ENCODE measurements around the gene TSPAN4. TPM values are rescaled to one million over a fixed set of nuclear protein-coding genes. Genes with fewer than 3 reads are reported as not detected.

The TSPAN4 gene
- total and polyA plus RNA-seq, 9 of the 15 experiments (the other 6 are each of a cell fraction or from before 2014, with no cell fraction given) = 0.07 to 31.0 (median 15.7) TPM

DNA sequence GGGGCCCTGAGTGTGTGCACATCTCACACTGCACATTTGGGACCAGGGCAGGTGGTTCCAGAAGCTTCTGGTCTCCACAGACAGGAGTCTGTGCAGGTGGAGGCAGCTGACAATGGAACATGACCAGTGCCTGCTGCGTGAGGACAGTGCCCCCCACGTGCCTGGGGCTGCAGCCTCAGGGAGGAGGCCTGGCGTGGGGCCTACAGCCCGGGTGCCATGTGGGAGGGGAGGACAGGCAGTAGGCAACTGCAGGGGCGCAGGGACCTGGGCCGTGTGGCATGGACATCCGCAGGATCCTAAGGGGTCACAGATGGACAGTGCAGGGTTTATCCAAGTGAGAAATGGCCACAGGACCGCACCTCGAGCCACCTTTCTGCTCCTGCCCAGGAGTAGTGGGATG lies 28.8 kb downstream of the TSPAN4 start:
- H3K27ac ChIP-seq (ENCODE audit: extremely low read depth, low read depth, low read length) = no peak overlapping the region
- peaks cover 18% of the 10 kb centered on the region for H4K20me1 ChIP-seq (replicated peaks; ENCODE audit: control insufficient read depth, insufficient read depth, low read length)
- in situ Hi-C loops (cut with MboI) (no loop called here), intact Hi-C loops (cut with micrococcal nuclease) (no loop called here)
- H3K4me3 ChIP-seq = no peak overlapping the region
- no peaks in the 10 kb centered on the region for H3K79me2 ChIP-seq (ENCODE audit: control insufficient read depth, insufficient read depth, low read length)
- no peaks in the 10 kb centered on the region for H3K9me3 ChIP-seq (replicated peaks; ENCODE audit: control insufficient read depth, insufficient read depth, low read depth, low read length)
- H3K36me3 ChIP-seq (ENCODE audit: control insufficient read depth, insufficient read depth, low read length) = peaks cover 51% of the 10 kb centered on the region
- no peak for FAIRE-seq
- no peaks in the 10 kb centered on the region for H3K27me3 ChIP-seq (ENCODE audit: control insufficient read depth in 2 of 2, insufficient read depth in 2 of 2, low read length in 2 of 2)
- 0 out of 4 replicates have a peak overlapping the region, but pooled peaks of 1 of the 2 experiments have one; percentile 61 for H3K9ac ChIP-seq (ENCODE audit: insufficient read depth in 1 of 2, low read depth in 2 of 2, low read length in 2 of 2)
- H3K9me1 ChIP-seq (ENCODE audit: control insufficient read depth, insufficient read depth, low read length) = peaks cover 10% of the 10 kb centered on the region
- peaks cover 13 to 79% of the 10 kb centered on the region in 2 experiments; a peak in 4 of 5 replicates for H3K4me1 ChIP-seq (replicated peaks in 1 of 2; ENCODE audit: control insufficient read depth in 2 of 2, insufficient read depth in 2 of 2, low read length in 2 of 2)
- 73% methylated on average over 7 of the region's 9 CpGs for WGBS (ENCODE audit: insufficient coverage, low coverage, missing lambda C conversion rate)
- DNase-seq (ENCODE audit: extremely low read depth in 1 of 4, low spot score in 3 of 4) = no peak
- no peak overlapping the region for H2AFZ ChIP-seq (ENCODE audit: low read depth, low read length)
- no peak for ATAC-seq
- TF ChIP-seq, protein P1, sequence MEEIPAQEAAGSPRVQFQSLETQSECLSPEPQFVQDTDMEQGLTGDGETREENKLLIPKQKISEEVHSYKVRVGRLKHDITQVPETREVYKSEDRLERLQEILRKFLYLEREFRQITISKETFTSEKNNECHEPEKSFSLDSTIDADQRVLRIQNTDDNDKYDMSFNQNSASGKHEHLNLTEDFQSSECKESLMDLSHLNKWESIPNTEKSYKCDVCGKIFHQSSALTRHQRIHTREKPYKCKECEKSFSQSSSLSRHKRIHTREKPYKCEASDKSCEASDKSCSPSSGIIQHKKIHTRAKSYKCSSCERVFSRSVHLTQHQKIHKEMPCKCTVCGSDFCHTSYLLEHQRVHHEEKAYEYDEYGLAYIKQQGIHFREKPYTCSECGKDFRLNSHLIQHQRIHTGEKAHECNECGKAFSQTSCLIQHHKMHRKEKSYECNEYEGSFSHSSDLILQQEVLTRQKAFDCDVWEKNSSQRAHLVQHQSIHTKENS (CRISPR knock-in tag; IDR thresholded peaks at IDR 0.05) = no peak
- TF ChIP-seq GATA2 (CRISPR knock-in tag; IDR thresholded peaks at IDR 0.05) (no peak), MEIS2 (IDR thresholded peaks at IDR 0.05; ENCODE audit: partially characterized antibody) (no peak), CAMTA2 (CRISPR knock-in tag; conservative IDR thresholded peaks at IDR 0.05) (no peak), NFE2 (IDR thresholded peaks at IDR 0.05; ENCODE audit: low read depth) (no peak), POLR2G (IDR thresholded peaks at IDR 0.05; ENCODE audit: low read depth, low read length) (peak; percentile 34), SAP30 (IDR thresholded peaks at IDR 0.05; ENCODE audit: borderline replicate concordance, insufficient read depth, low read depth, low read length, poor library complexity, severe bottlenecking) (no peak)
- BruUV-seq (replicated peaks) = no TSS peak
- ChIA-PET CTCF (ENCODE audit: low intra/inter-chr PET ratio) (no interaction called here), POLR2A (interaction anchor here (0.6 to 1.1 kb wide), 2 partner anchors 25 to 84 kb away, joined by 3 read pairs; no protein-coding TSS in a partner anchor)
- H3K4me2 ChIP-seq (ENCODE audit: insufficient read depth, low read length) = no peak overlapping the region

Measured in K562 (cell line).